Measurements from ENCODE around the gene TEX264. TPM values are rescaled to one million over a fixed set of nuclear protein-coding genes. Genes with fewer than 3 reads are reported as not detected.

Gene TEX264
- total RNA-seq, 1 donor from 2014 or later = 0.54 TPM

DNA sequence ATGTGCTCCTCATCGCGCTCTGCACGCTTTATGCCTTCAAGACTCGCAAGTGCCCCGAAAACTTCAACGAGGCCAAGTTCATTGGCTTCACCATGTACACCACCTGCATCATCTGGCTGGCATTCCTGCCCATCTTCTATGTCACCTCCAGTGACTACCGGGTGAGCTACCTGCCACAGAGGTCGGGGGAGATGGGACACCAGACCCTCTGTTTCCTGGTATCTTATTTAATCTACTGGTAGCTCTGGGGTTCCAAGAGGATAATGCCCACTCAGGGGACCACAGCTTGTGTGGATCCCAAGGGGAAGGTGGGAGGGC lies 44.9 kb downstream of the TEX264 start:
- Mint-ChIP-seq H3K27ac (no peak overlapping the region), H3K27me3 (ENCODE audit: insufficient read depth, low read depth) (peaks cover 9% of the 10 kb centered on the region), H3K4me1 (peaks cover 11% of the 10 kb centered on the region), H3K36me3 (no peaks in the 10 kb centered on the region), H3K4me3 (no peak overlapping the region), H3K9me3 (no peaks in the 10 kb centered on the region)
- H3K36me3 ChIP-seq = no peaks in the 10 kb centered on the region
- no peaks in the 10 kb centered on the region for H3K4me1 ChIP-seq
- H4K20me1 ChIP-seq (ENCODE audit: low read depth) = no peaks in the 10 kb centered on the region
- no peak overlapping the region for H3K4me2 ChIP-seq
- no peak overlapping the region for H3K27ac ChIP-seq
- DNase-seq (ENCODE audit: low spot score) = no peak
- no peaks in the 10 kb centered on the region for H3K27me3 ChIP-seq
- no peaks in the 10 kb centered on the region for H3F3A ChIP-seq (ENCODE audit: low read depth)
- no peak overlapping the region for H3K4me3 ChIP-seq
- no peaks in the 10 kb centered on the region for H3K79me2 ChIP-seq (ENCODE audit: low read depth)
- no peak overlapping the region for H2AFZ ChIP-seq (replicated peaks)
- no peaks in the 10 kb centered on the region for H3K9me3 ChIP-seq (ENCODE audit: low read depth)
- no peak overlapping the region for H3K9ac ChIP-seq
- TF ChIP-seq EZH2phosphoT487 (IDR thresholded peaks at IDR 0.05) (no peak), EZH2 (IDR thresholded peaks at IDR 0.05) (no peak)
- TF ChIP-seq, protein P1, sequence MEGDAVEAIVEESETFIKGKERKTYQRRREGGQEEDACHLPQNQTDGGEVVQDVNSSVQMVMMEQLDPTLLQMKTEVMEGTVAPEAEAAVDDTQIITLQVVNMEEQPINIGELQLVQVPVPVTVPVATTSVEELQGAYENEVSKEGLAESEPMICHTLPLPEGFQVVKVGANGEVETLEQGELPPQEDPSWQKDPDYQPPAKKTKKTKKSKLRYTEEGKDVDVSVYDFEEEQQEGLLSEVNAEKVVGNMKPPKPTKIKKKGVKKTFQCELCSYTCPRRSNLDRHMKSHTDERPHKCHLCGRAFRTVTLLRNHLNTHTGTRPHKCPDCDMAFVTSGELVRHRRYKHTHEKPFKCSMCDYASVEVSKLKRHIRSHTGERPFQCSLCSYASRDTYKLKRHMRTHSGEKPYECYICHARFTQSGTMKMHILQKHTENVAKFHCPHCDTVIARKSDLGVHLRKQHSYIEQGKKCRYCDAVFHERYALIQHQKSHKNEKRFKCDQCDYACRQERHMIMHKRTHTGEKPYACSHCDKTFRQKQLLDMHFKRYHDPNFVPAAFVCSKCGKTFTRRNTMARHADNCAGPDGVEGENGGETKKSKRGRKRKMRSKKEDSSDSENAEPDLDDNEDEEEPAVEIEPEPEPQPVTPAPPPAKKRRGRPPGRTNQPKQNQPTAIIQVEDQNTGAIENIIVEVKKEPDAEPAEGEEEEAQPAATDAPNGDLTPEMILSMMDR (IDR thresholded peaks at IDR 0.05) = no peak

- Mint-ChIP-seq H3K36me3 (no peaks in the 10 kb centered on the region), H3K27ac (no peak overlapping the region), H3K4me1 (peaks cover 11% of the 10 kb centered on the region), H3K9me3 (no peaks in the 10 kb centered on the region), H3K27me3 (ENCODE audit: insufficient read depth, low read depth) (peaks cover 9% of the 10 kb centered on the region), H3K4me3 (no peak overlapping the region)
- no peak overlapping the region for H2AFZ ChIP-seq (replicated peaks)
- H3K9me3 ChIP-seq (ENCODE audit: low read depth) = no peaks in the 10 kb centered on the region
- H3K4me2 ChIP-seq = no peak overlapping the region
- H3K27ac ChIP-seq = no peak overlapping the region
- H3K79me2 ChIP-seq (ENCODE audit: low read depth) = no peaks in the 10 kb centered on the region
- H3F3A ChIP-seq (ENCODE audit: low read depth) = no peaks in the 10 kb centered on the region
- no peaks in the 10 kb centered on the region for H3K36me3 ChIP-seq
- TF ChIP-seq EZH2phosphoT487 (IDR thresholded peaks at IDR 0.05) = no peak
- no peaks in the 10 kb centered on the region for H3K4me1 ChIP-seq
- H3K4me3 ChIP-seq = no peak overlapping the region
- no peak for DNase-seq (ENCODE audit: low spot score)
- no peaks in the 10 kb centered on the region for H3K27me3 ChIP-seq
- no peak overlapping the region for H3K9ac ChIP-seq
- no peaks in the 10 kb centered on the region for H4K20me1 ChIP-seq (ENCODE audit: low read depth)
These were observed 45.8 kb downstream of the TEX264 start for GRCh38 chr3:51716805-51717204.

- no peaks in the 10 kb centered on the region for H3K4me1 ChIP-seq
- Mint-ChIP-seq H3K27ac (no peak overlapping the region), H3K27me3 (ENCODE audit: insufficient read depth, low read depth) (peaks cover 9% of the 10 kb centered on the region), H3K4me3 (no peak overlapping the region), H3K4me1 (peaks cover 11% of the 10 kb centered on the region), H3K9me3 (no peaks in the 10 kb centered on the region), H3K36me3 (no peaks in the 10 kb centered on the region)
- H3F3A ChIP-seq (ENCODE audit: low read depth) = no peaks in the 10 kb centered on the region
- TF ChIP-seq, protein P1 (IDR thresholded peaks at IDR 0.05) = no peak
- TF ChIP-seq EZH2 (IDR thresholded peaks at IDR 0.05) = no peak
- H3K36me3 ChIP-seq = no peaks in the 10 kb centered on the region
- H3K79me2 ChIP-seq (ENCODE audit: low read depth) = no peaks in the 10 kb centered on the region
- H3K4me3 ChIP-seq = no peak overlapping the region
- H3K27ac ChIP-seq = no peak overlapping the region
- DNase-seq (ENCODE audit: low spot score) = no peak
- H4K20me1 ChIP-seq (ENCODE audit: low read depth) = no peaks in the 10 kb centered on the region
- no peaks in the 10 kb centered on the region for H3K9me3 ChIP-seq (ENCODE audit: low read depth)
- H3K4me2 ChIP-seq = no peak overlapping the region
- H3K9ac ChIP-seq = no peak overlapping the region
- H3K27me3 ChIP-seq = no peaks in the 10 kb centered on the region
- H2AFZ ChIP-seq (replicated peaks) = no peak overlapping the region
These were observed 46.4 kb downstream of the TEX264 start for GRCh38 chr3:51717446-51717845.

GRCh38 chr3:51717947-51718346 lies 46.9 kb downstream of the TEX264 start:
- no peak for TF ChIP-seq EZH2phosphoT487 (IDR thresholded peaks at IDR 0.05)
- TF ChIP-seq, protein P1 (IDR thresholded peaks at IDR 0.05) = no peak
- no peak for TF ChIP-seq EZH2 (IDR thresholded peaks at IDR 0.05)
- DNase-seq (ENCODE audit: low spot score) = no peak
- peaks cover 11% of the 10 kb centered on the region for H3K4me1 Mint-ChIP-seq
- Histone ChIP-seq H3K4me3 (no peak overlapping the region), H3F3A (ENCODE audit: low read depth) (no peaks in the 10 kb centered on the region), H3K4me1 (no peaks in the 10 kb centered on the region), H3K36me3 (no peaks in the 10 kb centered on the region), H3K9me3 (ENCODE audit: low read depth) (no peaks in the 10 kb centered on the region), H3K9ac (no peak overlapping the region), H3K27ac (no peak overlapping the region), H3K27me3 (no peaks in the 10 kb centered on the region), H3K79me2 (ENCODE audit: low read depth) (no peaks in the 10 kb centered on the region), H3K4me2 (no peak overlapping the region), H2AFZ (replicated peaks) (no peak overlapping the region), H4K20me1 (ENCODE audit: low read depth) (no peaks in the 10 kb centered on the region)
- no peak overlapping the region for H3K4me3 Mint-ChIP-seq
- no peaks in the 10 kb centered on the region for H3K9me3 Mint-ChIP-seq
- H3K36me3 Mint-ChIP-seq = no peaks in the 10 kb centered on the region
- H3K27me3 Mint-ChIP-seq (ENCODE audit: insufficient read depth, low read depth) = peaks cover 9% of the 10 kb centered on the region
- H3K27ac Mint-ChIP-seq = no peak overlapping the region

Data from neural progenitor cell (in vitro differentiated cells).